Esophagus squamous epithelium (tissue), 4 donors: ENCODE data around the gene NEK9.

ENCODE experiments used
- POLR2A ChIP-seq, 4 donors: fragments of 450-650 bp; IDR thresholded peaks; one replicate each; pipeline ENCODE4 v1.6.1; 2017; ENCODE audit warnings: antibody characterized with exemption in 4 of 4, mild to moderate bottlenecking in 4 of 4, moderate library complexity in 3 of 4
- TF ChIP-seq, protein P1 (sequence below), 6 experiments: fragments of 450-650 bp in 4 of 6; fragments of 200-600 bp in 2 of 6; sonication (generic) in 2 of 6; IDR thresholded peaks; one replicate each; pipeline ENCODE4 v1.5.1; 2016 to 2019; ENCODE audit warnings: antibody characterized with exemption in 6 of 6, mild to moderate bottlenecking in 4 of 6, moderate library complexity in 4 of 6

- TF ChIP-seq, protein P1, sequence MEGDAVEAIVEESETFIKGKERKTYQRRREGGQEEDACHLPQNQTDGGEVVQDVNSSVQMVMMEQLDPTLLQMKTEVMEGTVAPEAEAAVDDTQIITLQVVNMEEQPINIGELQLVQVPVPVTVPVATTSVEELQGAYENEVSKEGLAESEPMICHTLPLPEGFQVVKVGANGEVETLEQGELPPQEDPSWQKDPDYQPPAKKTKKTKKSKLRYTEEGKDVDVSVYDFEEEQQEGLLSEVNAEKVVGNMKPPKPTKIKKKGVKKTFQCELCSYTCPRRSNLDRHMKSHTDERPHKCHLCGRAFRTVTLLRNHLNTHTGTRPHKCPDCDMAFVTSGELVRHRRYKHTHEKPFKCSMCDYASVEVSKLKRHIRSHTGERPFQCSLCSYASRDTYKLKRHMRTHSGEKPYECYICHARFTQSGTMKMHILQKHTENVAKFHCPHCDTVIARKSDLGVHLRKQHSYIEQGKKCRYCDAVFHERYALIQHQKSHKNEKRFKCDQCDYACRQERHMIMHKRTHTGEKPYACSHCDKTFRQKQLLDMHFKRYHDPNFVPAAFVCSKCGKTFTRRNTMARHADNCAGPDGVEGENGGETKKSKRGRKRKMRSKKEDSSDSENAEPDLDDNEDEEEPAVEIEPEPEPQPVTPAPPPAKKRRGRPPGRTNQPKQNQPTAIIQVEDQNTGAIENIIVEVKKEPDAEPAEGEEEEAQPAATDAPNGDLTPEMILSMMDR (IDR thresholded peaks at IDR 0.05) = peak in 2 of 6 experiments; percentile 16 to 26
- TF ChIP-seq POLR2A (IDR thresholded peaks at IDR 0.05) = peak in 3 of 4 donors; percentile 35 to 70 (median 52)
Measured at GRCh38 chr14:75050852-75051555, 75.8 kb downstream of the NEK9 start, which contains the start of gene MLH3.
